Measurements from ENCODE around the gene USP24. TPM values are rescaled to one million over a fixed set of nuclear protein-coding genes. Genes with fewer than 3 reads are reported as not detected.

The USP24 gene
- total and polyA plus RNA-seq, 10 of the 15 experiments (the other 5 are each of a cell fraction or from before 2014, with no cell fraction given): 4.6 to 36.5 (median 25.3) TPM

DNA sequence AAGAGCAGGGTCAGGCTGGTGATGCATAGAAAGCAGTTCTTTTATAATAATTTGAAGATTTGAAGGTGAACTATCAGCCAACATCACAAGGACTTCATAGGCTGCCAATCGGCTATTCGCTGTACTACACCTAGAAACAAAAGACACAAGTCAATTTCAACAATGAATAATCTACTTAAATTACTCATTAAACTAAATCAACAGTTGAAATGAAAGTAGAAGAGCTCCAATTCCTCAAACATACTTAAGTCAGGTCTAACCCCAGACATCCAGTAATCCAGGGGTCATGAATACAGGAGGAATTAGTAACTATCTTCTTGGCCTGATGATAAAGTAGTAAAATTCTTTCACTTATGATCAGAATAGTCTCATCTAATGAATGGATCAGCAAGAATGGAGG is 111.3 kb downstream of the USP24 start:
- ChIA-PET RAD21 (ENCODE audit: unreplicated experiment) (no interaction called here), CTCF (interaction anchor here (1.4 kb wide), 1 partner anchor 36 kb away, joined by 3 read pairs; no protein-coding TSS in a partner anchor), POLR2A (no interaction called here), SMC1A (ENCODE audit: uncharacterized antibody, unreplicated experiment) (no interaction called here)
- TF ChIP-seq BMI1 (IDR thresholded peaks at IDR 0.05; ENCODE audit: borderline replicate concordance): no peak
- TF ChIP-seq RCOR1 (conservative IDR thresholded peaks at IDR 0.05; ENCODE audit: low read depth, low read length): no peak
- Histone ChIP-seq H3K9ac (ENCODE audit: control insufficient read depth, insufficient read depth, low read length) (no peak overlapping the region), H3K36me3 (ENCODE audit: control insufficient read depth in 2 of 2, insufficient read depth in 2 of 2, low read length in 1 of 2) (peaks cover 4 to 21% of the 10 kb centered on the region in 2 experiments; a peak in 3 of 4 replicates), H4K20me1 (ENCODE audit: control insufficient read depth, insufficient read depth) (no peaks in the 10 kb centered on the region), H3K27me3 (replicated peaks in 1 of 2; ENCODE audit: control insufficient read depth in 2 of 2, insufficient read depth in 2 of 2, low read length in 1 of 2) (no peaks in the 10 kb centered on the region), H3K4me2 (ENCODE audit: control insufficient read depth, insufficient read depth) (no peak overlapping the region), H3K79me2 (ENCODE audit: control insufficient read depth, insufficient read depth, low read length) (no peaks in the 10 kb centered on the region), H3K9me3 (replicated peaks; ENCODE audit: control insufficient read depth, insufficient read depth, low read length) (no peaks in the 10 kb centered on the region), H3K27ac (ENCODE audit: control insufficient read depth, insufficient read depth) (no peak overlapping the region), H3K4me1 (ENCODE audit: control insufficient read depth, insufficient read depth, low read length) (no peaks in the 10 kb centered on the region), H2AFZ (ENCODE audit: control insufficient read depth, low read depth, low read length) (no peak overlapping the region), H3K4me3 (no peak overlapping the region)
- DNase-seq (ENCODE audit: low read depth, low spot score) (no peak), ATAC-seq (no peak), FAIRE-seq (no peak)
- no TSS peak for BruUV-seq (replicated peaks)
- in situ Hi-C loops (cut with MboI): no loop called here
- intact Hi-C loops (cut with micrococcal nuclease; ENCODE audit: unreplicated experiment): no loop called here
- 100% methylated on average over 2 of the region's 2 CpGs for WGBS (ENCODE audit: insufficient coverage, insufficient replicate concordance, low lambda C conversion rate, missing lambda C conversion rate)

DNA sequence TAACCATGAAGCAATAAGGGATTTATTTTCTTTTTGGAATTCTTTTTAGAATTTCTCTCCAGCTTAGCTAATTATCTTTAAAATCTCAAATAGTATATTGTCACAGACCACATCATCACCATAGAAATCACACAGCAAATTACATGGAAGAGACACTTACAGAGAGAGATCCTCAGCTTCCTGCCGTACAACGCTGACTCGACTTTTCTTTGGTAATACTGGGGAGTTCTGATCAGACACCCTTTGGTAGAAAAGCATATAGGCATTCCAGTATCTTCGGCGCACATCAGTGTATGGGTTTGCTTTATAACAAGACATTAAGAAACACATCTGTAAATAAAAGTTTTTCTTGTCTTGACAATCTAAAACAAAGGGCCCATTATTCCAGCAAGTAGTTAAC is 120.1 kb downstream of the USP24 start:
- WGBS (ENCODE audit: insufficient coverage, insufficient replicate concordance, low lambda C conversion rate, missing lambda C conversion rate): 100% methylated on average over 5 of the region's 5 CpGs
- SMC1A ChIA-PET (ENCODE audit: uncharacterized antibody, unreplicated experiment): interaction anchor here (1.0 kb wide), 1 partner anchor 16 kb away, joined by 3 read pairs; no protein-coding TSS in a partner anchor
- Histone ChIP-seq H3K9ac (ENCODE audit: control insufficient read depth, insufficient read depth, low read length) (no peak overlapping the region), H3K27me3 (replicated peaks in 1 of 2; ENCODE audit: control insufficient read depth in 2 of 2, insufficient read depth in 2 of 2, low read length in 1 of 2) (no peaks in the 10 kb centered on the region), H3K9me3 (replicated peaks; ENCODE audit: control insufficient read depth, insufficient read depth, low read length) (no peaks in the 10 kb centered on the region), H3K4me2 (ENCODE audit: control insufficient read depth, insufficient read depth) (no peak overlapping the region), H3K4me1 (ENCODE audit: control insufficient read depth, insufficient read depth, low read length) (no peaks in the 10 kb centered on the region), H3K36me3 (ENCODE audit: control insufficient read depth in 2 of 2, insufficient read depth in 2 of 2, low read length in 1 of 2) (peaks cover 6 to 33% of the 10 kb centered on the region in 2 experiments), H3K4me3 (no peak overlapping the region), H3K79me2 (ENCODE audit: control insufficient read depth, insufficient read depth, low read length) (no peaks in the 10 kb centered on the region), H4K20me1 (ENCODE audit: control insufficient read depth, insufficient read depth) (no peaks in the 10 kb centered on the region), H3K27ac (ENCODE audit: control insufficient read depth, insufficient read depth) (no peak overlapping the region), H2AFZ (ENCODE audit: control insufficient read depth, low read depth, low read length) (no peak overlapping the region)
- intact Hi-C loops (cut with micrococcal nuclease; ENCODE audit: unreplicated experiment): no loop called here
- TF ChIP-seq NR2C1 (IDR thresholded peaks at IDR 0.05) (no peak), SMAD1 (IDR thresholded peaks at IDR 0.05; ENCODE audit: low read depth, partially characterized antibody) (no peak), PAX5 (IDR thresholded peaks at IDR 0.05; ENCODE audit: borderline replicate concordance, low read depth, low read length) (no peak), GABPA (IDR thresholded peaks at IDR 0.05; ENCODE audit: low read depth) (no peak), FOXK2 (IDR thresholded peaks at IDR 0.05) (no peak), KLF5 (IDR thresholded peaks at IDR 0.05; ENCODE audit: partially characterized antibody) (no peak), KAT2A (conservative IDR thresholded peaks at IDR 0.05; ENCODE audit: control insufficient read depth, low read depth, low read length) (no peak), NFYA (IDR thresholded peaks at IDR 0.05; ENCODE audit: borderline replicate concordance, low read depth, low read length) (no peak)
- TF ChIP-seq, protein P1, sequence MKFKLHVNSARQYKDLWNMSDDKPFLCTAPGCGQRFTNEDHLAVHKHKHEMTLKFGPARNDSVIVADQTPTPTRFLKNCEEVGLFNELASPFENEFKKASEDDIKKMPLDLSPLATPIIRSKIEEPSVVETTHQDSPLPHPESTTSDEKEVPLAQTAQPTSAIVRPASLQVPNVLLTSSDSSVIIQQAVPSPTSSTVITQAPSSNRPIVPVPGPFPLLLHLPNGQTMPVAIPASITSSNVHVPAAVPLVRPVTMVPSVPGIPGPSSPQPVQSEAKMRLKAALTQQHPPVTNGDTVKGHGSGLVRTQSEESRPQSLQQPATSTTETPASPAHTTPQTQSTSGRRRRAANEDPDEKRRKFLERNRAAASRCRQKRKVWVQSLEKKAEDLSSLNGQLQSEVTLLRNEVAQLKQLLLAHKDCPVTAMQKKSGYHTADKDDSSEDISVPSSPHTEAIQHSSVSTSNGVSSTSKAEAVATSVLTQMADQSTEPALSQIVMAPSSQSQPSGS (IDR thresholded peaks at IDR 0.05; ENCODE audit: low read length): no peak
- TF ChIP-seq, protein P2, sequence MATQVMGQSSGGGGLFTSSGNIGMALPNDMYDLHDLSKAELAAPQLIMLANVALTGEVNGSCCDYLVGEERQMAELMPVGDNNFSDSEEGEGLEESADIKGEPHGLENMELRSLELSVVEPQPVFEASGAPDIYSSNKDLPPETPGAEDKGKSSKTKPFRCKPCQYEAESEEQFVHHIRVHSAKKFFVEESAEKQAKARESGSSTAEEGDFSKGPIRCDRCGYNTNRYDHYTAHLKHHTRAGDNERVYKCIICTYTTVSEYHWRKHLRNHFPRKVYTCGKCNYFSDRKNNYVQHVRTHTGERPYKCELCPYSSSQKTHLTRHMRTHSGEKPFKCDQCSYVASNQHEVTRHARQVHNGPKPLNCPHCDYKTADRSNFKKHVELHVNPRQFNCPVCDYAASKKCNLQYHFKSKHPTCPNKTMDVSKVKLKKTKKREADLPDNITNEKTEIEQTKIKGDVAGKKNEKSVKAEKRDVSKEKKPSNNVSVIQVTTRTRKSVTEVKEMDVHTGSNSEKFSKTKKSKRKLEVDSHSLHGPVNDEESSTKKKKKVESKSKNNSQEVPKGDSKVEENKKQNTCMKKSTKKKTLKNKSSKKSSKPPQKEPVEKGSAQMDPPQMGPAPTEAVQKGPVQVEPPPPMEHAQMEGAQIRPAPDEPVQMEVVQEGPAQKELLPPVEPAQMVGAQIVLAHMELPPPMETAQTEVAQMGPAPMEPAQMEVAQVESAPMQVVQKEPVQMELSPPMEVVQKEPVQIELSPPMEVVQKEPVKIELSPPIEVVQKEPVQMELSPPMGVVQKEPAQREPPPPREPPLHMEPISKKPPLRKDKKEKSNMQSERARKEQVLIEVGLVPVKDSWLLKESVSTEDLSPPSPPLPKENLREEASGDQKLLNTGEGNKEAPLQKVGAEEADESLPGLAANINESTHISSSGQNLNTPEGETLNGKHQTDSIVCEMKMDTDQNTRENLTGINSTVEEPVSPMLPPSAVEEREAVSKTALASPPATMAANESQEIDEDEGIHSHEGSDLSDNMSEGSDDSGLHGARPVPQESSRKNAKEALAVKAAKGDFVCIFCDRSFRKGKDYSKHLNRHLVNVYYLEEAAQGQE (IDR thresholded peaks at IDR 0.05; ENCODE audit: low read depth, low read length): no peak
- ATAC-seq (no peak), FAIRE-seq (peak; percentile 47), DNase-seq (ENCODE audit: low read depth, low spot score) (no peak)
- CTCF ChIA-PET: interaction anchor here (0.6 kb wide), 1 partner anchor 59 kb away, joined by 3 read pairs; no protein-coding TSS in a partner anchor
- no TSS peak for BruUV-seq (replicated peaks)
- in situ Hi-C loops (cut with MboI): no loop called here
- RAD21 ChIA-PET (ENCODE audit: unreplicated experiment): interaction anchor here (0.9 kb wide), 1 partner anchor 150 kb away, joined by 3 read pairs; no protein-coding TSS in a partner anchor
- POLR2A ChIA-PET: no interaction called here

Data from GM12878 (cell line).